ENCODE data around the gene NAA10.
A peak's percentile ranks its signal among the peaks of the same experiment; 100 is the strongest.

NAA10 gene

GRCh38 chrX:153966841-153967535 lies 32.2 kb upstream of the NAA10 start:
- peak; percentile 65 for DNase-seq

GRCh38 chrX:153966283-153966688 lies 31.4 kb upstream of the NAA10 start:
- no peak for DNase-seq

- no peak for DNase-seq
Observed at GRCh38 chrX:153965406-153965805, 30.6 kb upstream of the NAA10 start.

GRCh38 chrX:153964105-153964504 lies 29.3 kb upstream of the NAA10 start:
- no peak for DNase-seq

GRCh38 chrX:153963546-153963945 lies 28.7 kb upstream of the NAA10 start:
- no peak for DNase-seq

GRCh38 chrX:153961292-153961691 lies 26.5 kb upstream of the NAA10 start:
- no peak for DNase-seq

GRCh38 chrX:153960786-153961185 lies 25.9 kb upstream of the NAA10 start:
- DNase-seq: no peak

GRCh38 chrX:153960077-153960476 lies 25.2 kb upstream of the NAA10 start:
- no peak for DNase-seq

- DNase-seq: no peak
Observed at GRCh38 chrX:153959649-153960048, 24.8 kb upstream of the NAA10 start.

GRCh38 chrX:153958605-153959004 lies 23.8 kb upstream of the NAA10 start:
- no peak for DNase-seq

GRCh38 chrX:153957224-153957623 lies 22.4 kb upstream of the NAA10 start:
- DNase-seq: no peak

- DNase-seq: no peak
Observed at GRCh38 chrX:153956044-153956907, 21.4 kb upstream of the NAA10 start.

- DNase-seq: no peak
Observed at GRCh38 chrX:153955228-153955732, 20.4 kb upstream of the NAA10 start.

- DNase-seq: no peak
Observed at GRCh38 chrX:153954558-153955227, 19.9 kb upstream of the NAA10 start.

- DNase-seq: no peak
Observed at GRCh38 chrX:153953892-153954557, 19.2 kb upstream of the NAA10 start.

GRCh38 chrX:153953342-153953830 lies 18.5 kb upstream of the NAA10 start:
- DNase-seq: peak; percentile 80

- DNase-seq: no peak
Observed at GRCh38 chrX:153952373-153953026, 17.7 kb upstream of the NAA10 start.

GRCh38 chrX:153951683-153952372 lies 17.0 kb upstream of the NAA10 start:
- no peak for DNase-seq

- DNase-seq: no peak
Observed at GRCh38 chrX:153950127-153950526, 15.3 kb upstream of the NAA10 start.

GRCh38 chrX:153948847-153949805 lies 14.3 kb upstream of the NAA10 start:
- no peak for DNase-seq
